Transverse colon (tissue), 3 donors: Measurements from ENCODE around the gene FAHD1.

Source experiments
- EP300 ChIP-seq: sonication (generic); formaldehyde crosslinking; IDR thresholded peaks from one replicate; pipeline ENCODE4 v1.6.1; 2017; ENCODE audit warnings: antibody characterized with exemption, low read depth
- POLR2A ChIP-seq: fragments of 450-650 bp; IDR thresholded peaks from one replicate; pipeline ENCODE4 v1.6.1; 2016; ENCODE audit warnings: antibody characterized with exemption, mild to moderate bottlenecking, moderate library complexity
- TF ChIP-seq, protein P1 (sequence below), 5 experiments: fragments of 200-600 bp in 3 of 5; fragments of 450-650 bp in 2 of 5; sonication (generic) in 3 of 5; IDR thresholded peaks; 1 replicate in 2 of 5; 2 replicates in 3 of 5; pipeline ENCODE4 v1.5.1; 2016 to 2017; ENCODE audit warnings: antibody characterized with exemption in 5 of 5, inconsistent platforms in 3 of 5, mild to moderate bottlenecking in 2 of 5, moderate library complexity in 1 of 5

DNA sequence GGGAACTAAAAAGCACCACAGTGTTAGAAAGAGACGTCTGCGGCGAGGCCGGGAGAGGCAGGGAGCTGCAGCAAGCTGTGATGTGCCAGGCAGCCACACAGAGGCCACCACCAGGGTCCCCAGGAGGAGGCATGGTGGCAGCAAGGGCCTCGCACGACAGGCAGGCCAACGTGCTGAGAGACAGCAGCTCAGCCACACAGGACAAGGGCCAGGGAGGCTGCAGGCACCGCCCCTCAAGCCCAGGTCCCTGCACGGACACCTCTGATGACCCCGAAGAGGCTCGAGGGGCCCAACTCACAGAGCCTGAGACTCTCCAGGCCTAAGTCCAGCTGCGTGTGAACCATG, 6.1 kb upstream of the FAHD1 start:
- TF ChIP-seq, protein P1, sequence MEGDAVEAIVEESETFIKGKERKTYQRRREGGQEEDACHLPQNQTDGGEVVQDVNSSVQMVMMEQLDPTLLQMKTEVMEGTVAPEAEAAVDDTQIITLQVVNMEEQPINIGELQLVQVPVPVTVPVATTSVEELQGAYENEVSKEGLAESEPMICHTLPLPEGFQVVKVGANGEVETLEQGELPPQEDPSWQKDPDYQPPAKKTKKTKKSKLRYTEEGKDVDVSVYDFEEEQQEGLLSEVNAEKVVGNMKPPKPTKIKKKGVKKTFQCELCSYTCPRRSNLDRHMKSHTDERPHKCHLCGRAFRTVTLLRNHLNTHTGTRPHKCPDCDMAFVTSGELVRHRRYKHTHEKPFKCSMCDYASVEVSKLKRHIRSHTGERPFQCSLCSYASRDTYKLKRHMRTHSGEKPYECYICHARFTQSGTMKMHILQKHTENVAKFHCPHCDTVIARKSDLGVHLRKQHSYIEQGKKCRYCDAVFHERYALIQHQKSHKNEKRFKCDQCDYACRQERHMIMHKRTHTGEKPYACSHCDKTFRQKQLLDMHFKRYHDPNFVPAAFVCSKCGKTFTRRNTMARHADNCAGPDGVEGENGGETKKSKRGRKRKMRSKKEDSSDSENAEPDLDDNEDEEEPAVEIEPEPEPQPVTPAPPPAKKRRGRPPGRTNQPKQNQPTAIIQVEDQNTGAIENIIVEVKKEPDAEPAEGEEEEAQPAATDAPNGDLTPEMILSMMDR (IDR thresholded peaks at IDR 0.05) = no peak
- TF ChIP-seq POLR2A = no peak
- no peak for TF ChIP-seq EP300
